NCI-H524 treated with DMSO at 0.1 percent for 48 hours (cell line): Measurements from ENCODE around the gene ANKRD13D.

Experiments
- DNase-seq: peaks from one replicate; lab custom pipeline; 2025; lab: John Stamatoyannopoulos, UW

ANKRD13D gene

DNA sequence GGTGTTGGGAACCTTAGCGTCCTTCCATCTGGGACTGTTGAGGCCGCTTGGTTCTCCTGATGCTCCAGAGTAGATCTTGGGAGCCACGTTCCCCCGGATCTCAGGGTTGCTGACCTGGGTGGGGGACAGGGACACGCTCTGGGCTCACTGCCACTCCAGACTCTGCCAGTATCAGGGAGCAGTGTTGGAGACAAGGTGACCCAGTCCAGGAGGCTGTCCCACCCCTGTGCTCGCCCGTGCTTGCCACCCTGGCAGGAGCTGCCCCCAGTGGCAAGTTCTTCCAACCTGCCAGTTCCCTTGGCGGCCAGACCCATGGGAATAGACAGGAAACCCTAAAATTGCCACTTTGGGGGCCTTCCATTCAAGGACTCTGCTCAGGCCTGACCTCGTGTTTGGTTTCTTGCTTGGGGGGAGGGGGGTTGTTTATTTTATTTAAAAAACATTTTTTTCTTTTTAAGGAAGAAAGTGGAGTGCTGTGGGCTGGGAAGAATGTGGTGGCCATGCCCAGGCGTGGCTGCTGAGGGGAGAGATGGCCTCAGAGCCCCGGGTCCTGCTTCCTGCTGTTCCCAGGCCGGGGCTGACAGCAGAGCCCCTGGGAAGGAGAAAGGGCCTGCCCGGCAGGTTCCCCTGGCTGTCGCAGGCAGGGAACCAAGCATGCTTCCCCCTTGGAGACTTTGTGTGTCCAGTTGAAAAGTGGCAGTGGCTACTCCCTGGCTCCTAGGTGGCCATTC lies 15.7 kb upstream of the ANKRD13D start:
- DNase-seq: no peak

DNA sequence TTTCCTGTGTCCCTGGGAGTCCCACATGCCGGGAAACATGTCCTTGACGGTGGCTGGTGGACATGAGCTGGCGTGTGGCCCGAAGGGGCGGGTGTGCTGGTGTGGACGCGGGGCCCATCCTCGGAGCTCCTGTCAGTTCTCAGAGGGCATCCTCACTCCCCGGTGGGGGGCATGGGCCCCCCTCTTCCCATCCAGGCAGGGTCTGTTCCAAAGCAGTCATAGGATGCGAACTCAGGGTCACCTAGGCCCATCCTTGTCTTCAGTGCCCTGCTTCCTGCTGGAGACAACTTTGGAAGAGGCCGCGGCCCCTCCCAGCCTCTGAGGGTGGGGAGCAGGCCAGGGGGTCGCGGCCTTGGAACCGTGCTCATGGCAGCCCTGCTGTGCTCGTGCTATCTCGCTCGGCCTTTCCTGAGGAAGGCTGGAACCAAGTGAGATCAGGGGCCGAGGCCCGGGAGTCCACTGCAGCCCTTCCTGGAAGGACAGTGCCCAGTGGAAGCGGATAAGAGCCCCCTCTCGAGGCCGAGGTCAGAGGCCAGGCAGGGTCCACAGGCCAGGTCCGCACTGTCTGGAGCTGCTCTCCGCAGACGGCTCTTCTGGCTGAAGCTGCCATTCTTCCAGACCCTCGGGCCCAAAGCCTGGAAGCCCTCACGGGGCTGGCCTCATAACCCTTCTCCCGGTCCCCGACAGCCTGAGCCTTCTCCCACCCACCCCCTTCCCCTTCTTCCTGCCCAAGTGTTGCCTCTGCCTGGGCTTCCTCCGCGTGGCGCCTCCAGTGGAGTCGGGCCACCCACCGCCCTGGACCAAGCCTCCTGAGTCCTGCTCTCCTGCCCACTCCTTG lies 14.1 kb upstream of the ANKRD13D start:
- DNase-seq: no peak

DNA sequence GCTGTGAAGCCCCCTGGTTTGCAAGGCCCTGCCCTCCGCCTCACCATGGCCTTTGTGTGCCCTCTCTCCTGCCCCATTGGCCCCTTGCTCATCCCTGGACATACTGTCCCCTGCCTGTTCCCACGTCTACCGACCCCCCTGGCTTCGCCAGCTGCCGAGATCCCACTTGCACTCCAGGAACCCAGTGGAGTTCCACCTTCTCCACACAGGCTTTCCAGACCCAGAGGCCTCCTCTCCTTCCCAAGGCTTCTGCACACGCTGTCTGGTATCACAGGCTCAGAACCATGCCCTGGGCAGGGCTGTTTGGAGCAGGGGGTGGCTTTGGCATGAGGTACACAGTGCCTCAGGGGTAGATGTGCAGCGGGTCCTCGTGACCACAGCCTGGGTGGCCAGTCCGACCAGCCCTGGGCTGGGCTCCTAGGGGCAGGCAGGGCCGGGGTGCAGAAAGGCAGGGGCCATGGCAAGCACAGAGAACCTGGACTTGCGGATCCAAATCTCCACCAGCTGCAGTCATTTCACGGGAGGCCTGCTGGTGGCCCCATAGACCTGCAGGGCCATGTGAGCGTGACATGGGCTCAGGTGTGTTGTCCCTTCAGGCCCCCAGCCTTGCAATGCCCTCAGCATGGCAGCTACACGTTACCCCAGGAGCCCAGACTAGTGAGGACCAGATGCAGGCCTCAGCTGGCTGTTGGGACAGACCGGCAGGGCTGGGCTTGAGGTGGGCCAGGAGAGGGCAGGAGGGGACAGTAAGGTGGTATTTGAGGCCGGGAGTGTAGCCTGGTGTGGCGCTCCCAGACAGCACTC lies 13.3 kb upstream of the ANKRD13D start:
- DNase-seq: no peak

DNA sequence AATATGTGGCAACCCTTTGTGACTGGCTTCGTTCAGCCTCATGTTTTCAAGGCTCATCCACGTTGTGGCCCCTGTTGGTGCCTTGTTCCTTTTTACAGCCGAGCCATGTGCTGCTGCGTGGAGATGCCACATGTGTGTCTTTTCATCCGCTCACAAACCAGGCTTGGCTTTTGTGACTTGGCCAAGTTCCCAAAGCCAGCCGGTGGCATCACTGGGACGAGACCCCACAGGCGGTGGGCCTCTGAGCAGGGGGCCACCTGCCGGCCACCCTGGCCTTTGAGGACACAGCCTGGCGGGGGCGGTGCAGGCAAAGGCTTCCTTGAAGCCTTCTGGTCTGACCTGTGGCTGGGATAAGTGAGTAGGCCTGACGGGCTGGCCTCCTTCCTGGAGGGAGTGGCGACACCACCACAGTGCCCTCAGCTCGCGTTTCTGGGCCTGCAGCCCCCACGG lies 12.3 kb upstream of the ANKRD13D start:
- no peak for DNase-seq

DNA sequence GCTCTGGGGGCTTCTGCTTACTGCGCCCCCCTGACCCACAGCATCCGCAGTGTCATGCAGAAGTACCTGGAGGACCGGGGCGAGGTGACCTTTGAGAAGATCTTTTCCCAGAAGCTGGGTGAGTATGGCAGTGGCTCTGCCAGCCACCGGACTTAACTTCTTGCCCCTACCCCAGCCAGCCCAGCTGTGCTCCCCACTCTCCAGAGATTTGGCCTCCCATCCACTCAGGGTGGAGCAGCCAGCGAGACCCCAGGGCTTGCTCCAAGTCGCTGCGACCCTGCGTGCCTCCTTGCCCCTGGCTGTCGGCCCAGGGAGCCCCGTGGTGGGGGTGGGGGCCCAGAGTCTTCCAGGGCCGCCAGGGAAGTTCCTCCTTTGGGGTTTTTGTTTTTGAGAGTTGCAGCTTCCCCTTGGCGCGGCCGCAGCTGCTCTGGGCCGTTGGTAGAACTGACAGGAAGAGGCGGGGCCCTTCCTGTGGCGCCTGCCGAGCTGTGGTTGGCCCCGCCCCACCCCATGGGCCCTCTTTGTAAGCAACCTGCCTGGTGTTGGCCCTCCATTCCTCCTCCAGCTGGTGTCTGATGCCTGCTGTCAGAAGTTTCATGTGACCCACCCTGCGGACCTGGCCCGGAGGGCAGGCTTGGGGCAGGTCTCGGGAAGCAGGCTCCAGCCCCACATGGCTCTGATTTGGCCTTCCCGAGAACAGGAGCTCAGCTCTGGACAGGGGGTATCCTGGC lies 11.7 kb upstream of the ANKRD13D start:
- DNase-seq: no peak

DNA sequence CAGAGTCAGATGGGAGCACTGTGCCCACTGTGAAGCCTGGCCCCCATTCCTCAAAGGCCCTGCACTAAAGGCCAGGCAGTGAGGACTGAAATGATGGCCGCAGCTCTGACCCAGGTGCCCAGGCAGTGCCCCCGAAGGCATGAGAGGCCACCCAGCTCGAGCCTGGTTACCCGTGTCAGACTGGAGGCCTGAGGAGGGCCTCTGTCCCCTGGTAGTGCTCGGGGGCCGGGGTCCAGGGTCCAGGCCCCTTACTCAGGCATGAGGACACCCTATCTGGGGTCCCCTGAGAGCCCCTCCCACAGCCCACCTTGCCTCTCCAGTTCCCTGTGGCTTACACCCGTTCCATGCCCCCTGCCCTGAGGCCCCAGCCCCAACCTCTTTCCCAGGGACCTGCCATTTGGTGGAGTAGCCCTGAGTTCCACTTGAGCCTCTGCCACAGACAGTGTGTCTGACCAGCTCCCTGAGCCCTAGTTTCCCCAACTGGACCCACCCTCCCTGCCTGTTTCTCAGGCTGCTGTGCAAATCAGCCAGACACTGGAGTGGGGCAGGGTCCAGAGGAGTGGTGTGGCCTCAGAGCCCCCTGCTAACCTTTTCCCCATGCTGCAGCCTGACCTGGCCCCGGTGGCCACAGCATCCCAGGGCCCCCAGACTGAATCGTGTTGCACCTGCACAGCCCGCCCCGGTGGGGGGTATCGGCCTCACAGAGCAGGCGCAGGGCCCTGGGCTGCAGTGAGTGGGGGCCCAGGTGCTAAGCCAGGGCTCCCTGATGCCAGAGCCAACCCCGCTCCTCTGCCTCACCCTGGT lies 10.8 kb upstream of the ANKRD13D start:
- DNase-seq: no peak

DNA sequence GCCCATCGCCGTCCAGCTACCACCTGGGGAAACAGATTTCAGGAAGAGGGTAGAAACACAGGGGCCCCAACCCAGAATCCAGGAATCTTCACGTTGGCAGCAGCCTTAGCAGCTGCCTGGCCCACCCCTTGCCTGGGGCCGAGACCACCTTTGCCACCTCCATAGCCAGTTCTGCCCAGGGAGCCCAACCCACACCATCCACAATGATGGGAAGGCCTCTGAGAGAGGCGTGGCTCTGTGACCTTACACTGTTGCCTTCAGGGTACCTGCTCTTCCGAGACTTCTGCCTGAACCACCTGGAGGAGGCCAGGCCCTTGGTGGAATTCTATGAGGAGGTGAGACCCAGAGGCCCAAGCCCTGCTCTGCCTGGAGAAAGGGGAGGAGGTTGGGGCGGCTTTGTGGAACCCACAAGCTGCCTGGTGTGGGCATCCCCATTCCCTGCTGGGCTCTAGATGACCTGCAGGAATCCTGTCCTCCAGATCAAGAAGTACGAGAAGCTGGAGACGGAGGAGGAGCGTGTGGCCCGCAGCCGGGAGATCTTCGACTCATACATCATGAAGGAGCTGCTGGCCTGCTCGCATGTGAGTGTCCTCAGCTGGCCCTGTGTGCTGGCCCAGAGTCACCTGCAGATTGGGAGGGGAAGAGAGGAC lies 10.0 kb upstream of the ANKRD13D start:
- no peak for DNase-seq

DNA sequence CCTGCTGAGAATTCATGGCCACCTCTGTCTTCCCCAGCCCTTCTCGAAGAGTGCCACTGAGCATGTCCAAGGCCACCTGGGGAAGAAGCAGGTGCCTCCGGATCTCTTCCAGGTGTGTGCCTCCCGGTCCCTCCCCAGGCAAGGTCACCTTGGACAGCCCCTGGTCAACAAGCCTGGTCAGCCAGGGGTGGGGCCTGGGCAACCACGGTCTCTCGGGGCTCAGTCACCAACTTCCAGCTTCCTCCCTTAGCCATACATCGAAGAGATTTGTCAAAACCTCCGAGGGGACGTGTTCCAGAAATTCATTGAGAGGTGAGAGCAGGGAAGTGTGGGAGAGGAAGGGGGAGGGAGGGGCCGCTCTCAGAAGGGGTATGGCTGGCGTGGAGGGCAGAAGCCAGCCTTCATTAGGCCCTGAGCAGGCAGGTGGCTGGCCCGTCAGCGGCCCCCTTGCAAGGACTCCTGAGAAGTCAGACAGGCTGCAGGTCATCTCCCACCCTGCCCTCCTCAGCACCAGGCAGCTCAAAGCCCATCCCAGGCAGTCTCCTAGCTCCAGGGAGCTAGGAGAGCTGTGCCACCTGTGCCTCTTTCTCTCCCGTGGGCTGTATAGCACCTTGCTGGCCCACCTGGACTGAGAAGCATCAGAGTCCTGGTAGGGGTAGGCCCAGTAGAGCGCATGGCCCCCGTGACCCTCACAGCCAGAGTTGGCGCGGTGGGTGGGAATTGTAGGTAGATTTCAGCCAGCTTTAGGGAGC lies 9.3 kb upstream of the ANKRD13D start:
- DNase-seq: no peak

DNA sequence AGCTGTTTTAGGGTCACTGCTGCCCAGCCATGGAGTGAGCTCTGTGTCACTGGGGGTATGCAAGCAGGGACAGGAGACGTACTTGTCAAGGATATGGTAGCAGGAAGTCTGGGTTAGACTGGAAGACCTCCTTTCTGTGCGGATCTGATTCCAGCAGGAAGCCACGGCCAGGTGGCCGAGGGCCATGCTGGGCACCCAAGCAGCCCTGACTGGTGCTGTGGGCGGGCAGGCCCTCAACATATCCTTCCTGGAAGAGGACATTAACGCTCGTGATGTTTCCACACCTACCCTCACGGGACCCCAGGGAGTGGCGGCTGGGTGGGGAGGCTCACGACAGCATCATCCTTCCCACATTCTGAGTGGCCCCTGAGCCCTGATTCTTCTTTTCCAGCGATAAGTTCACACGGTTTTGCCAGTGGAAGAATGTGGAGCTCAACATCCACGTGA lies 8.7 kb upstream of the ANKRD13D start:
- DNase-seq: no peak

DNA sequence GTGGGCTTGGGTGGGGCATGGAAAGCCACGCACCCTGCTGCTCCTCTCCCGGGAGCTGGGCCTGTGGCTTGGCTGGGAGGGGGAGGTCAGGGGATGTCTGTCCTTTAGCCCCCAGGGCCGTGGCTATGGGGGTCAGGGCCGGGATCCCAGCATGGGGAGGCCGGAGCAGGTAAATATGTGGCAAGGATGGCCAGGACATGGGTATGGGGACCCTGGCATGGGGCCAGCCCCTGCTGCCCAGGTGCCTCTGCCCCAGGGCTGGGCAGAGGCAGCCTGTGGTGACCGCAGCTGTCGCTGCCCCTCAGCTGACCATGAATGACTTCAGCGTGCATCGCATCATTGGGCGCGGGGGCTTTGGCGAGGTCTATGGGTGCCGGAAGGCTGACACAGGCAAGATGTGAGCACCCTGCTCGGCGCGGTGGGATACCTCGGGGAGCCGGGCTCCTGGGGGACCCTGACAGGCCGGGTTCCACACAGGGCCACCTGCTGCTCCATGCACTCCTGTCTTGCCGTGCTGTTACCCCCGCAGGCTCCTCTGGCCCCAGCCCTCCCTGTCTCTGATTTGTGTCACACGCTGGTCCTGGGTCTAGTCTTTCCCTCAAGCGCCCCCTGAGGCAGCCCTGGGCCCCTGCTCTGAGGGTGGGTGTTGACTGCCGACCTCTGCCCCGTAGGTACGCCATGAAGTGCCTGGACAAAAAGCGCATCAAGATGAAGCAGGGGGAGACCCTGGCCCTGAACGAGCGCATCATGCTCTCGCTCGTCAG lies 8.1 kb upstream of the ANKRD13D start:
- no peak for DNase-seq

DNA sequence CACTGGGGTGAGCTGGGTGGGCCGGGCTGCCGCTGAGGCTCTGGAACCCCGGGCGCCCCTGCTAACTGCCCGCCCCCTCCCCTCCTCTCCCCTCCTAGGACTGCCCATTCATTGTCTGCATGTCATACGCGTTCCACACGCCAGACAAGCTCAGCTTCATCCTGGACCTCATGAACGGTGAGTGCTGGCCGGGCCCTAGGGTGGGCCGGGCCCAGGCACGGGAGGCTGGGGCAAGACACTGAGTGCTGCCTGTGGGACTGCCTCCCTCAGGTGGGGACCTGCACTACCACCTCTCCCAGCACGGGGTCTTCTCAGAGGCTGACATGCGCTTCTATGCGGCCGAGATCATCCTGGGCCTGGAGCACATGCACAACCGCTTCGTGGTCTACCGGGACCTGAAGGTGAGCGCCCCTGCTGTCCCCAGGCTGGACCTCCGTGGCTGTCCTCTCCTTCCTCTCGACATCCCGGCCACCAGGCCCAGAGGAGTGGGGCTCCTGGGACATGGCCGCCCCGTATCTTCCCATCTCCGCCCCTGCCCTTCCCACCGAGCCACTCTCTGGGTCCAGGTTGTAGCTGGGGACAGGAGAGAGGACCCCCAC lies 7.5 kb upstream of the ANKRD13D start:
- no peak for DNase-seq

DNA sequence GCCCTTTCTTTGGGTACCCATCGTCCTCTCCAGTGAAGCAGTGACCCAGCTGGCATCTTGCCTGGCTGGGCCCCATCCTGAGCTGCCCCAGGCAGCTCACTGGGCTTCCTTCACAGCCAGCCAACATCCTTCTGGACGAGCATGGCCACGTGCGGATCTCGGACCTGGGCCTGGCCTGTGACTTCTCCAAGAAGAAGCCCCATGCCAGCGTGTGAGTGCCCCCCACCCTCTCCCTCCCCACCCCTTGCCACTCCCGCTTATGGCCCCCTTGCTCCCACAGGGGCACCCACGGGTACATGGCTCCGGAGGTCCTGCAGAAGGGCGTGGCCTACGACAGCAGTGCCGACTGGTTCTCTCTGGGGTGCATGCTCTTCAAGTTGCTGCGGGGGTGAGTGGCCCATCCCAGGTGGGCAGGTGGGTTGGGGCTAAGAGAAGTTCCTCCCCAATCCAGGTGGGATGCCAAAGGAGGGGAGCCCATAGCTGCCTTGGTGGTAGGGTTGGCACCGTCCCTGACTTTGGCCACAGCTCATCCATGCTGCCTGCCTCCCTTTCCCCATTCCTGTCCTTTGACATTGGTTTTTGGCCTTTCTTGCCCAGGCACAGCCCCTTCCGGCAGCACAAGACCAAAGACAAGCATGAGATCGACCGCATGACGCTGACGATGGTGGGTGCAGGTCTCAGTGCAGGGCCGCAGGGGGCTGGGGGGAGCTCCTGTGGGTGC lies 6.8 kb upstream of the ANKRD13D start:
- DNase-seq: no peak

DNA sequence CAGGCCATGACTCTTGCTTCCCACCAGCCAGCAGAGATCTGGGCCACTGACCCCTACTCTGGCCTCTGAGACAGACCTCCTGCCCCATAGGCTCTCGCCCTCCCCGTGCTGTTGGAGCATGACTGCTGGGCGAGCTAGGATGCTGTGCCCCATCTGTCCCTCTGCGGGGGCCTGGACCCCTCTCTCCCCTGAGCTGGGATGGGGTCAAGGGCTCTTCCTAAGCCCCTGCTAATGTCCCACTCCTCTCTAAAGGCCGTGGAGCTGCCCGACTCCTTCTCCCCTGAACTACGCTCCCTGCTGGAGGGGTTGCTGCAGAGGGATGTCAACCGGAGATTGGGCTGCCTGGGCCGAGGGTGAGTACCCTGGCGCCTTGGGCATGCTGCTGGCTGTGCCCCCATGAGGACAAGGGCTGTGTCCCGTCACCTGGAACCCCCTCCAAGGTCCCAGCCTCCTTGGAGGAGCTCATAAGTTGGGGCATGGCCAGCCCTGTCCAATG lies 6.2 kb upstream of the ANKRD13D start:
- DNase-seq: no peak

DNA sequence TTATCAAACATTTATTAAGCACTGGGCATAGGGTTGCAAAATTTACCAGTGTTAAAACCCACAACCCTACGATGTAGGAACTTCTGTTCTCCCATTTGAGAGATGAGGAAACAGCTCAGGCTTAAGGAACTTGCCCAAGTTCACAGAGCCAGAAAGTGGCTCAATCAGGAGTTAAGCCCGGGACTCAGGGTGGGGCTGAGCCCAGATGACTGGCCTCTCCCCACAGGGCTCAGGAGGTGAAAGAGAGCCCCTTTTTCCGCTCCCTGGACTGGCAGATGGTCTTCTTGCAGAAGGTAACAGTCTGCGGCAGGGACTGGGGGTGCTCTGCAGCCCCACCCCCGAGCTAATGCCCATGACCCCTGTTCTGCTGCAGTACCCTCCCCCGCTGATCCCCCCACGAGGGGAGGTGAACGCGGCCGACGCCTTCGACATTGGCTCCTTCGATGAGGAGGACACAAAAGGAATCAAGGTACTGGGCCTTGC lies 5.6 kb upstream of the ANKRD13D start:
- no peak for DNase-seq

DNA sequence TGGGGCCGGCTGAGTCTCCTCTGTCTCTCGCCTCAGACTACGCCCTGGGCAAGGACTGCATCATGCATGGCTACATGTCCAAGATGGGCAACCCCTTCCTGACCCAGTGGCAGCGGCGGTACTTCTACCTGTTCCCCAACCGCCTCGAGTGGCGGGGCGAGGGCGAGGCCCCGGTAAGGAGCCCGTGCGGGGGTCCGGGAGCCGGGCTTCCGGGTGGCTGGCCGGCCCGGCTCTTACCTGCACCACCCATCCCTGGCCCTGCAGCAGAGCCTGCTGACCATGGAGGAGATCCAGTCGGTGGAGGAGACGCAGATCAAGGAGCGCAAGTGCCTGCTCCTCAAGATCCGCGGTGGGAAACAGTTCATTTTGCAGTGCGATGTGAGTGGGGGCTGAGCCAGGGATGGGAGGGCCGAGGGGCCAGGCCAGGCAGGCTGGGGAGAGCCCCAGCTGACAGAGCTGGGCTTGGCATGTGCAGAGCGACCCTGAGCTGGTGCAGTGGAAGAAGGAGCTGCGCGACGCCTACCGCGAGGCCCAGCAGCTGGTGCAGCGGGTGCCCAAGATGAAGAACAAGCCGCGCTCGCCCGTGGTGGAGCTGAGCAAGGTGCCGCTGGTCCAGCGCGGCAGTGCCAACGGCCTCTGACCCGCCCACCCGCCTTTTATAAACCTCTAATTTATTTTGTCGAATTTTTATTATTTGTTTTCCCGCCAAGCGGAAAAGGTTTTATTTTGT lies 4.1 kb upstream of the ANKRD13D start:
- DNase-seq: no peak

DNA sequence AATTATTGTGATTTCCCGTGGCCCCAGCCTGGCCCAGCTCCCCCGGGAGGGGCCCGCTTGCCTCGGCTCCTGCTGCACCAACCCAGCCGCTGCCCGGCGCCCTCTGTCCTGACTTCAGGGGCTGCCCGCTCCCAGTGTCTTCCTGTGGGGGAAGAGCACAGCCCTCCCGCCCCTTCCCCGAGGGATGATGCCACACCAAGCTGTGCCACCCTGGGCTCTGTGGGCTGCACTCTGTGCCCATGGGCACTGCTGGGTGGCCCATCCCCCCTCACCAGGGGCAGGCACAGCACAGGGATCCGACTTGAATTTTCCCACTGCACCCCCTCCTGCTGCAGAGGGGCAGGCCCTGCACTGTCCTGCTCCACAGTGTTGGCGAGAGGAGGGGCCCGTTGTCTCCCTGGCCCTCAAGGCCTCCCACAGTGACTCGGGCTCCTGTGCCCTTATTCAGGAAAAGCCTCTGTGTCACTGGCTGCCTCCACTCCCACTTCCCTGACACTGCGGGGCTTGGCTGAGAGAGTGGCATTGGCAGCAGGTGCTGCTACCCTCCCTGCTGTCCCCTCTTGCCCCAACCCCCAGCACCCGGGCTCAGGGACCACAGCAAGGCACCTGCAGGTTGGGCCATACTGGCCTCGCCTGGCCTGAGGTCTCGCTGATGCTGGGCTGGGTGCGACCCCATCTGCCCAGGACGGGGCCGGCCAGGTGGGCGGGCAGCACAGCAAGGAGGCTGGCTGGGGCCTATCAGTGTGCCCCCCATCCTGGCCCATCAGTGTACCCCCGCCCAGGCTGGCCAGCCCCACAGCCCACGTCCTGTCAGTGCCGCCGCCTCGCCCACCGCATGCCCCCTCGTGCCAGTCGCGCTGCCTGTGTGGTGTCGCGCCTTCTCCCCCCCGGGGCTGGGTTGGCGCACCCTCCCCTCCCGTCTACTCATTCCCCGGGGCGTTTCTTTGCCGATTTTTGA lies 3.3 kb upstream of the ANKRD13D start:
- DNase-seq: no peak
